ENCODE measurements around the gene GNAI3.

Gene GNAI3

GRCh38 chr1:109652402-109652801 lies 104.0 kb downstream of the GNAI3 start:
- CTCF ChIA-PET = interaction anchor here (1.2 to 6.1 kb wide), 5 partner anchors 11 to 332 kb away, joined by 5 to 156 read pairs (median 24); partner anchors contain the start of gene AHCYL1
- H3K36me3 ChIP-seq (ENCODE audit: control insufficient read depth in 2 of 2, insufficient read depth in 1 of 2, low read length in 2 of 2) = no peaks in the 10 kb centered on the region

GRCh38 chr1:109653306-109653705 lies 104.9 kb downstream of the GNAI3 start:
- Histone ChIP-seq H3K36me3 (ENCODE audit: control insufficient read depth in 2 of 2, insufficient read depth in 1 of 2, low read length in 2 of 2) (no peaks in the 10 kb centered on the region), H3K27ac (ENCODE audit: extremely low read depth, low read depth, low read length) (no peak overlapping the region), H3K4me1 (ENCODE audit: control insufficient read depth, insufficient read depth, low read length) (no peaks in the 10 kb centered on the region), H3K9me3 (ENCODE audit: control insufficient read depth, insufficient read depth, low read depth, low read length) (no peaks in the 10 kb centered on the region), H3K4me3 (ENCODE audit: low read depth, low read length) (no peak overlapping the region)
- ChIA-PET POLR2A (no interaction called here), CTCF (interaction anchor here (0.7 to 6.1 kb wide), 6 partner anchors 12 to 358 kb away, joined by 4 to 156 read pairs (median 16); partner anchors contain the start of gene AHCYL1)
- TF ChIP-seq ZNF596 (tag by site-specific recombination; IDR thresholded peaks at IDR 0.05) (no peak), ZBTB8A (tag by site-specific recombination; IDR thresholded peaks at IDR 0.05) (no peak), ZNF292 (tag by site-specific recombination; IDR thresholded peaks at IDR 0.05; ENCODE audit: borderline replicate concordance, low read depth) (no peak), ZNF558 (tag by site-specific recombination; IDR thresholded peaks at IDR 0.05) (no peak), ZNF404 (tag by site-specific recombination; IDR thresholded peaks at IDR 0.05) (no peak), OVOL3 (tag by site-specific recombination; IDR thresholded peaks at IDR 0.05) (no peak), ZNF518A (tag by site-specific recombination; conservative IDR thresholded peaks at IDR 0.05; ENCODE audit: low read depth) (no peak), ZSCAN5A (tag by site-specific recombination; IDR thresholded peaks at IDR 0.05) (no peak), ZNF391 (tag by site-specific recombination; IDR thresholded peaks at IDR 0.05; ENCODE audit: borderline replicate concordance, low read depth) (no peak), ZIC2 (tag by site-specific recombination; IDR thresholded peaks at IDR 0.05) (no peak), ZNF560 (tag by site-specific recombination; IDR thresholded peaks at IDR 0.05; ENCODE audit: borderline replicate concordance) (no peak), BCL11B (tag by site-specific recombination; IDR thresholded peaks at IDR 0.05; ENCODE audit: low read depth) (no peak), ZBTB1 (tag by site-specific recombination; IDR thresholded peaks at IDR 0.05) (no peak), YY2 (tag by site-specific recombination; IDR thresholded peaks at IDR 0.05) (no peak)

More at GRCh38 chr1:109652402-109652801, 104.0 kb downstream of the GNAI3 start:
- H3K9me3 ChIP-seq (ENCODE audit: control insufficient read depth, insufficient read depth, low read depth, low read length) = no peaks in the 10 kb centered on the region
- H3K4me1 ChIP-seq (ENCODE audit: control insufficient read depth, insufficient read depth, low read length) = no peaks in the 10 kb centered on the region
- TF ChIP-seq ZNF175 (tag by site-specific recombination; IDR thresholded peaks at IDR 0.05) (no peak), ZNF266 (tag by site-specific recombination; IDR thresholded peaks at IDR 0.05; ENCODE audit: low read depth) (no peak), ZNF280D (tag by site-specific recombination; IDR thresholded peaks at IDR 0.05) (no peak), SCRT2 (tag by site-specific recombination; IDR thresholded peaks at IDR 0.05) (no peak), ZNF426 (tag by site-specific recombination; IDR thresholded peaks at IDR 0.05) (no peak), ZNF138 (tag by site-specific recombination; IDR thresholded peaks at IDR 0.05; ENCODE audit: borderline replicate concordance) (no peak), HOXA7 (CRISPR knock-in tag; IDR thresholded peaks at IDR 0.05; ENCODE audit: borderline replicate concordance) (no peak), CTCF (tag by site-specific recombination; IDR thresholded peaks at IDR 0.05) (no peak)
- no peak overlapping the region for H3K27ac ChIP-seq (ENCODE audit: extremely low read depth, low read depth, low read length)
- POLR2A ChIA-PET = no interaction called here
- H3K4me3 ChIP-seq (ENCODE audit: low read depth, low read length) = no peak overlapping the region
